ENCODE measurements around the gene VAMP5. TPM values are rescaled to one million over a fixed set of nuclear protein-coding genes. Genes with fewer than 3 reads are reported as not detected.
"Not testable (repeated sequence)": the region's sequence is repeated elsewhere in the genome, so short reads cannot be mapped to it uniquely, and the experiment has no call there.

VAMP5 gene
- total RNA-seq, 2 donors from 2014 or later = 50.6 to 68.0 TPM

GRCh38 chr2:85601771-85602475 is 17.7 kb downstream of the VAMP5 start:
- ATAC-seq = peak; percentile 34
- Mint-ChIP-seq H3K27ac (peak overlapping the region; percentile 70 to 73), H3K36me3 (no peaks in the 10 kb centered on the region), H3K9me3 (no peaks in the 10 kb centered on the region)
- no peak for DNase-seq (ENCODE audit: low spot score in 2 of 2)

DNA sequence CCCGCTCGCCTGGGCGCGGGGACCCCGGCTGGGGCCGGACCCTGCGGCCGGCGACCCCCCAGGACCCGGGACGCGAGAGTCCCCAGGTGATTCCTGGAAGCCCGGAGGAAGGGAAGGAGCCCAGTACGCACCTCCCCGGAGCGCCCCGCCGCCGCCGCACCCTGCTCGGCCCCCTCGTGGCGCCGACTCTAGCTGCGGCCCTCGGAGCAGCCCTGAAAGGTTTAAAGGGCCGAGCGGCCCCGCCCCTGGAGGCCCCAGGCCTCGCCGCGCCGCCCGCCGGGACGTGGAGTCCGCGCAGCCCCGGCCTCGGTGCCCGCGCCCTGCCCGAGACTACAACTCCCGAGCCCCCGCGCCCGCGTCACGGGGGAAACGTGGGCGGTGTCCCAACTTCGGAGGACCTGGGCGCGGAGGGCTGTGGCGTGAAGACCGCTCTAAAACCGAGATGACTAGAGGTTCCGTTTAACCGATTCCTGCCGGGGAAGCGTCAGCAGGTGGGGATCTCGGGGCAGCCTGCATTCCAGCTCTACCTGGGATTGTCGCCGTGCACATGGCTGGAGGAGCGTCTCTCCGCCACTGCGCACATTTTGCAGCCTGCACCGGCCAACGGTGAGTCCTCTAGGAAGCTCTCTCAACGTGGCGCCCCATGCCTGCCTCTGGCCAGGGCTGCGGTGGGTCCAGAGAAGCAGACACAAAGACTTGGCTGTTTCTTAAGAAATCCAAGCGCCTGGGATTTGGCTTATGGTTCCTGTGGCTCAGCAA is 18.4 kb downstream of the VAMP5 start, which contains the start of gene TMEM150A:
Gene TMEM150A (minus strand): TSS at position 223 of the 759 bp plus-strand sequence. CDS start 750 bp downstream, outside the sequence.
- no peaks in the 10 kb centered on the region for H3K36me3 Mint-ChIP-seq
- H3K27ac Mint-ChIP-seq = peak within 1 kb of the TSS; percentile 70 to 73
- ATAC-seq (peak; percentile 86 to 97), DNase-seq (ENCODE audit: low spot score in 2 of 2) (peak; percentile 74 to 83)
- no peaks in the 10 kb centered on the region for H3K9me3 Mint-ChIP-seq

- not testable (repeated sequence) for H3K27ac Mint-ChIP-seq; DNase-seq (ENCODE audit: low spot score in 2 of 2); H3K9me3 Mint-ChIP-seq; ATAC-seq; H3K36me3 Mint-ChIP-seq
Observed at GRCh38 chr2:85604133-85604444, 19.9 kb downstream of the VAMP5 start.

GRCh38 chr2:85604568-85605339 is 20.5 kb downstream of the VAMP5 start:
- ATAC-seq = no peak
- H3K27ac Mint-ChIP-seq = no peak overlapping the region

GRCh38 chr2:85605406-85606115 is 21.3 kb downstream of the VAMP5 start:
- Mint-ChIP-seq H3K9me3 (no peaks in the 10 kb centered on the region), H3K36me3 (peaks cover 5% of the 10 kb centered on the region in 2 donors), H3K27ac (no peak overlapping the region)
- ATAC-seq = no peak
- DNase-seq (ENCODE audit: low spot score in 2 of 2) = no peak

More at GRCh38 chr2:85604568-85605339, 20.5 kb downstream of the VAMP5 start:
- no peaks in the 10 kb centered on the region for H3K9me3 Mint-ChIP-seq
- peaks cover 5% of the 10 kb centered on the region in 2 donors for H3K36me3 Mint-ChIP-seq
- no peak for DNase-seq (ENCODE audit: low spot score in 2 of 2)

DNA sequence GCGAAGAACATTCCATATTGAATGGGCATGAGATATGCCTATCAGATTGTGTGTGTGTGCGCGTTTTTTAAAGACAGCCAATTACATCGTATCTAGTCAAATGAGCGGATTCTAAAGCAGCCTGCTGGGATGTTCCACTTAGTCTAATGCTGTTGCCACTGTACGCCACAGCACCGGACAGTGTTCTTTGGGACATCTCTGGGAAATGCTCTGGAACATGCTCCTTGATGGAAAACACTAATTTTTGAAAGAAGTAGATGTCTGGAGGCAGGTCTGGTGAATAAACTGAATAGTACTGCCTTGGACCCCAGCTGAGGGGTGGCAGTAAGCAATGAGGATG is 21.9 kb downstream of the VAMP5 start:
- DNase-seq (ENCODE audit: low spot score in 2 of 2) (no peak), ATAC-seq (no peak)
- Mint-ChIP-seq H3K36me3 (peaks cover 6% of the 10 kb centered on the region in 2 donors), H3K27ac (no peak overlapping the region), H3K9me3 (no peaks in the 10 kb centered on the region)

DNA sequence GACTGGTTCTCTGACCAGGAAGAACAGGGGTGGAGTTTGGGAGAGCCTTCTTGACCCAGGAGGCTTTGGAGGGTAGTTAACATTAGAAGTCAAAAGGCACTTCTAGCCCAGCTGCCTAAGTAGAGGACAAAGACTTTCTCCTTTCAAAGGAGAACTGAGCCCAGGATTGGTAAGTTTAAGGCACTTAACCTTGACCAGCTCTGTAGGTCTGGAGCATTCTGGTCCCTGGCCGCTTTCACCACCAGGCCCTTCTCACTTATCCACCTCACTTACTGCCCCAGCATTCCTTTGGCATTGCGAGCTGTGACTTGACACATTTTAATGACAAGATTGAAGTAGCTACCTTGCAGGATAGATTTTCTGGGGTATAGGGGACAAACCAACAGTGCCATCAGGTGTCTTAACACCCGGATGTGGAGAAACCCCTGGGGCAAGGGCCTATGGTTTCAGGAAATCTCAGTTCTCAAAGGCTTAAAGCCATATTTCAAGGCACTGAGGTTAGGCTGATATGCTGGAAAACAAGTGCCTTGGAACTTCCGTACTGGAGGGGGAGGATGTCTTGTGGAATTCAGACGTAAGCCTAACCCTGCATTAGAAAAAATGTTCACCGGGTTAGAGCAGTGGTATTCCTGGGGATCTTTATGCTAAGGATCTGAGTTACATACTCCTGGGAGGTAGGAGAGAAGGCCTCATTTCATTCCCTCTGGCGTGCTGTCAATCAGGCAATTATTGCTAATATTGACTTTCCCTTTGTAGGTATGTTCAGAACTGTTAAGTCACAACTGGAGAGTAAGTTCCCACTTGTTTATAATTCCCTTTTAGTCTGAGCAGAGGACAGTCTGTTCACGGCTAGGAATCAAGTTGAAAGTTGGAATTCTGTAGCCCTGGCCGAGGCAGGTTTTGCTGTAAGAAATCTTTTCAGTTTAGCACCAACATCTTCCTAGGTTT is 23.3 kb downstream of the VAMP5 start:
- Mint-ChIP-seq H3K36me3 (peaks cover 11% of the 10 kb centered on the region in 2 donors), H3K9me3 (no peaks in the 10 kb centered on the region), H3K27ac (peak overlapping the region in 1 of 2 donors; percentile 30)
- no peak for DNase-seq (ENCODE audit: low spot score in 2 of 2)
- ATAC-seq = no peak

GRCh38 chr2:85611217-85611704 is 27.0 kb downstream of the VAMP5 start:
- Mint-ChIP-seq H3K9me3 (no peaks in the 10 kb centered on the region), H3K27ac (peak overlapping the region; percentile 91 to 99), H3K36me3 (peaks cover 16% of the 10 kb centered on the region in 2 donors)
- DNase-seq (ENCODE audit: low spot score in 2 of 2) = no peak
- ATAC-seq = peak in 1 of 2 donors; percentile 8

DNA sequence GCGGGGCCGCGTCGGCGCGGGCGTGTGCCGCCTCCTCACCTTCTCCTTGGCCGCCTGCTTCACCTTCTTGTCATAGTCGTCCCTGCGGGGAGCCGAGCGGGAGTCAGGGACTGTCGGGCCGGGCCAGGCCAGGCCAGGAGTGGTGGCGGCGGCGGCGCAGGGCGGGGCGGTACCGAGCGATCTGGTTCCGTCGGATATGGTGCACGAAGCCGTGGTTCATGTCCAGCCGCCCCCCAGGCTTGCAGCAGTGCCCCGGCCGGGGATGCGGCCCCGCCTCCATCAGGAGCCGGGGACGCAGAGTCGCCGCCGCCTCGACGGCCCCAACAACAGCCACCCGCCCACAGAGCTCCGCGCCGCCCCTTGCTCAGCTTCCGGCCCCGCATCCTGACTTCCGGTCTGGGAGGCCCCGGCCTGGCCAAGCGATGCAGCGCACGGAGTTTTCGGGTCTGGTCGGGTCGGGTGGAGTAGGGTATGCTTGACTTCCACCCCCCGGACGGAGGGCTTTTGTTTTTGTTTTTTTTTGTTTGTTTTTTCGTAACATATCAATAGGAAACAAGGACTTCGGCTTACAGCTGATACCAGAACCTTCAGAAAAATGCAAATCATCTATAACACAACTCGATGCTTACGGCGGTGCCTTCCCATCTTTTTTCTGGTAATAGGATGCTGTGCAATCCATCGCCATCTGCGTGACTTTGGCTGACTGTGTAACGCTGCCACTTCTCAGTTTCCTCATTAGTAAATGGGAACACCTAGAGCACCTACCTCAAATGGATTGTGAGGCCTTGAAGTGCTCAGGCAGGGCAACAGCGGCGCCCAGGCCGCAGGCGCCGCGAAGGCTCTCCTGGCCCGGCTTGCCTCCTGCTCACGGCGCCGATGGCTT is 27.7 kb downstream of the VAMP5 start, which contains the start of gene C2orf68:
Gene C2orf68 (minus strand): TSS at position 362 of the 883 bp plus-strand sequence. CDS start 82 bp downstream, at position 280.
- Mint-ChIP-seq H3K27ac (peak within 1 kb of the TSS; percentile 91 to 99), H3K36me3 (peaks cover 17% of the 10 kb centered on the region in 2 donors), H3K9me3 (no peaks in the 10 kb centered on the region)
- ATAC-seq = peak; percentile 78 to 80
- DNase-seq (ENCODE audit: low spot score in 2 of 2) = peak; percentile 87 to 89

GRCh38 chr2:85613717-85614515 is 29.7 kb downstream of the VAMP5 start:
- no peaks in the 10 kb centered on the region for H3K9me3 Mint-ChIP-seq
- peaks cover 14 to 17% of the 10 kb centered on the region in 2 donors for H3K36me3 Mint-ChIP-seq
- DNase-seq (ENCODE audit: low spot score in 2 of 2) (no peak), ATAC-seq (no peak)
- H3K27ac Mint-ChIP-seq = peak overlapping the region in 1 of 2 donors; percentile 91

DNA sequence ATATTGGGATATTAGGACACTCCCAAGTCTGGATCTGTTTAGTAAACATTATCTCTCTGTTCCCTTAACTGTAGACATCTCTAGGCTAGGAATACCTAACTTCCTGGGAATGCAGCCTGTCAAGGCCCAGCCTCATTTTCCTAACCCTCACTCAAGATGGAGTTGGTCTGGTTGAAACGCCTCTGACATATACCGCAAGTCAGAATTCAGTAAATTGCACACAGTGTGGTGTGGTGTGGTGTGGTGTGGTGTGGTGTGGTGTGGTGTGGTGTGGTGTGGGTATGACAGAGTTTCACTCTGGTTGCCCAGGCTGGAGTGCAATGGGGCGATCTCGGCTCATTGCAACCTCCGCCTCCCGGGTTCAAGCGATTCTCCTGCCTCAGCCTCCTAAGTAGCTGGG is 30.5 kb downstream of the VAMP5 start:
- not testable (repeated sequence) for H3K27ac Mint-ChIP-seq; DNase-seq (ENCODE audit: low spot score in 2 of 2); H3K9me3 Mint-ChIP-seq; ATAC-seq
- peaks cover 17 to 18% of the 10 kb centered on the region in 2 donors for H3K36me3 Mint-ChIP-seq

DNA sequence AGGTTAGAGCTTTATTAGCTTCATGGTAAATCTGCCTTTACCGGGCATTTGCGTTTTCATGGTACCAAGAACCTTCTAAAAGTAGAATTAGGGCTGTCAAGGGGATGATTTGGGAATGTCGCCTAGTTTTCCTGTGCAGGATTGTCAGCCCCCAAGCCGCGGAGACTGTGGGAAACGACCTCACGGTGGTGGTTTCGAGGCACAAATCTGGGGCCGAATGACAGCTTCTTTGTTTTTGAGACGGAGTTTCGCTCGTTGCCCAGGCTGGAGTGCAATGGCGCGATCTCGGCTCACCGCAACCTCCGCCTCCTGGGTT is 31.1 kb downstream of the VAMP5 start:
- Mint-ChIP-seq H3K27ac (peak overlapping the region in 1 of 2 donors; percentile 93), H3K9me3 (no peaks in the 10 kb centered on the region), H3K36me3 (peaks cover 17 to 18% of the 10 kb centered on the region in 2 donors)
- no peak for ATAC-seq
- DNase-seq (ENCODE audit: low spot score in 2 of 2) = no peak

GRCh38 chr2:85617723-85618122 is 33.5 kb downstream of the VAMP5 start:
- DNase-seq (ENCODE audit: low spot score in 2 of 2); H3K9me3 Mint-ChIP-seq; ATAC-seq: not testable (repeated sequence)
- peak overlapping the region; percentile 15 to 93 for H3K27ac Mint-ChIP-seq
- peaks cover 11 to 12% of the 10 kb centered on the region in 2 donors for H3K36me3 Mint-ChIP-seq

GRCh38 chr2:85619617-85620016 is 35.4 kb downstream of the VAMP5 start:
- DNase-seq (ENCODE audit: low spot score in 2 of 2) (no peak), ATAC-seq (no peak)
- Mint-ChIP-seq H3K36me3 (peaks cover 16 to 24% of the 10 kb centered on the region in 2 donors), H3K9me3 (no peaks in the 10 kb centered on the region), H3K27ac (no peak overlapping the region)
